ENCODE data around the gene SPDL1.

DNA sequence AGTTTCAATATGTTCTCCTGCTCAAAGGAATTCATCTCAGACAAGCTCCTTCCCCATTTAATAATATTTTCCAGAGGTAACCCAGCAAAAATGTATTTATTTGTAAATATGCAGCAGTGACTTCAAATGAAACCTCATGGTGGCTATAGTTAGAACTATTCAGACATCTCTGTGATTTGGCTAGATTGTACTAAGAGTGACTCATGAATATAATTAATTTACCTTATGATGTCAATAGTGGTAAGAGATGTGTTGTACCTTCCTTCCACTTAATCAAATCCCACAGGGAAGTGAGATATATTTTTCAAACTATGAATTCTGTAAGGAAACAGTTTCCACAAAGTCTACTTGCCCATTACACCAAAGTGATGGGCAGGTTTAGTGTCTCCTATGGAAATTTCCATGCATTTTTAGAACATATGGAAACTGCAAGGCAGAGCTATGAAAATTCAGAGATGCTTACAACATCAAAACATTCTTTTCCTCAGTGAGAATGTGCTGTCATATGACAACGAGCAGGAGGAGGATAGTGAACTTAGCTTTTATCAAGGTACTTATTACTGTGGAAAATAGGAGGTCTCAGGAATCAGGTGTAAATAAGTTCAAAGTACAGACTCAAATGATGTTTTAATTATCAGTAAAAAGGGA is 34.0 kb upstream of the SPDL1 start:
- no peak for TF ChIP-seq EZH2phosphoT487 (IDR thresholded peaks at IDR 0.05; ENCODE audit: insufficient read depth, low read depth)
- TF ChIP-seq EZH2 (IDR thresholded peaks at IDR 0.05; ENCODE audit: insufficient read depth, poor library complexity, severe bottlenecking), result no peak
